Activated T-helper 1 cell treated with Interleukin-2 at 50 U/mL for 16 hours (primary cell): ENCODE measurements around the gene GPAT3.
"Not testable (repeated sequence)": the region's sequence is repeated elsewhere in the genome, so short reads cannot be mapped to it uniquely, and the experiment has no call there.

Source experiments
- DNase-seq: peaks from one replicate; pipeline ENCODE4 v3.0.0-alpha.2; 2020; ENCODE audit warnings: low read depth

The GPAT3 gene

GRCh38 chr4:83552083-83552482, 16.2 kb downstream of the GPAT3 start:
- no peak for DNase-seq

GRCh38 chr4:83552924-83553323, 17.0 kb downstream of the GPAT3 start:
- DNase-seq, result no peak

- DNase-seq, result no peak
Measured at GRCh38 chr4:83556006-83556707, 20.2 kb downstream of the GPAT3 start.

- DNase-seq, result no peak
Measured at GRCh38 chr4:83556816-83557215, 20.9 kb downstream of the GPAT3 start.

- DNase-seq, result no peak
Measured at GRCh38 chr4:83558059-83558653, 22.2 kb downstream of the GPAT3 start.

- no peak for DNase-seq
Measured at GRCh38 chr4:83558680-83559079, 22.8 kb downstream of the GPAT3 start.

- DNase-seq, result no peak
Measured at GRCh38 chr4:83560523-83560922, 24.6 kb downstream of the GPAT3 start.

- DNase-seq, result no peak
Measured at GRCh38 chr4:83561381-83561780, 25.5 kb downstream of the GPAT3 start.

GRCh38 chr4:83563998-83564397, 28.1 kb downstream of the GPAT3 start:
- no peak for DNase-seq

GRCh38 chr4:83568062-83568461, 32.2 kb downstream of the GPAT3 start:
- no peak for DNase-seq

GRCh38 chr4:83569429-83569828, 33.5 kb downstream of the GPAT3 start:
- no peak for DNase-seq

- DNase-seq, result no peak
Measured at GRCh38 chr4:83569987-83570386, 34.1 kb downstream of the GPAT3 start.

- DNase-seq, result no peak
Measured at GRCh38 chr4:83572848-83573247, 36.9 kb downstream of the GPAT3 start.

- no peak for DNase-seq
Measured at GRCh38 chr4:83574247-83574646, 38.3 kb downstream of the GPAT3 start.

GRCh38 chr4:83576237-83576636, 40.3 kb downstream of the GPAT3 start:
- not testable (repeated sequence) for DNase-seq

GRCh38 chr4:83581411-83582288, 45.7 kb downstream of the GPAT3 start:
- no peak for DNase-seq

- no peak for DNase-seq
Measured at GRCh38 chr4:83582289-83582785, 46.4 kb downstream of the GPAT3 start.

- DNase-seq, result no peak
Measured at GRCh38 chr4:83585982-83586508, 50.1 kb downstream of the GPAT3 start.

GRCh38 chr4:83589279-83589678, 53.4 kb downstream of the GPAT3 start:
- DNase-seq, result no peak

- DNase-seq, result no peak
Measured at GRCh38 chr4:83591056-83591455, 55.1 kb downstream of the GPAT3 start.

- no peak for DNase-seq
Measured at GRCh38 chr4:83591730-83592129, 55.8 kb downstream of the GPAT3 start.

- no peak for DNase-seq
Measured at GRCh38 chr4:83599183-83599582, 63.3 kb downstream of the GPAT3 start.

GRCh38 chr4:83603129-83603528, 67.2 kb downstream of the GPAT3 start:
- no peak for DNase-seq
